Activated CD8-positive, alpha-beta memory T cell treated with anti-CD3 and anti-CD28 coated beads, Interleukin-2, amount 10 ng/mL, durations not matched to agents 7 days and 5 days (primary cell): ENCODE results near the gene SDK1. TPM values are rescaled to one million over a fixed set of nuclear protein-coding genes. Genes with fewer than 3 reads are reported as not detected.

ENCODE experiments used
- ATAC-seq: fragments of 150-1000 bp; cut with Tn5 transposase; one replicate; pipeline ENCODE4 v1.10.0; 2021; ENCODE audit warnings: moderate library complexity
- CTCF ChIA-PET: fragments of 350-600 bp; sonication (Branson Sonifier 250); formaldehyde crosslinking; loops from one replicate; lab custom pipeline; 2021; ENCODE audit warnings: antibody characterized with exemption; lab: Charles Lee
- DNase-seq: peaks from one replicate; pipeline ENCODE4 v3.0.0-alpha.2; 2020
- H3K27ac Mint-ChIP-seq: one replicate; pipeline ENCODE4 v1.8.0; 2021; ENCODE audit warnings: mild to moderate bottlenecking, mixed read lengths
- H3K27me3 Mint-ChIP-seq: one replicate; pipeline ENCODE4 v1.8.0; 2021; ENCODE audit warnings: mixed read lengths
- H3K36me3 Mint-ChIP-seq: one replicate; pipeline ENCODE4 v1.8.0; 2021; ENCODE audit warnings: mild to moderate bottlenecking, mixed read lengths
- H3K4me1 Mint-ChIP-seq: one replicate; pipeline ENCODE4 v1.8.0; 2021; ENCODE audit warnings: mixed read lengths
- H3K4me3 Mint-ChIP-seq: one replicate; pipeline ENCODE4 v1.8.0; 2021; ENCODE audit warnings: mild to moderate bottlenecking, moderate library complexity, mixed read lengths
- H3K9me3 Mint-ChIP-seq: one replicate; pipeline ENCODE4 v1.8.0; 2022; ENCODE audit warnings: low read depth, mixed read lengths
- total RNA-seq, 2 experiments: library from RNA; stranded (reverse); gene quantifications; one replicate each; pipeline ENCODE4 v1.2.3, GENCODE V29; 2021

Gene SDK1
- total RNA-seq, 2 experiments from 2014 or later = 0.05 to 0.06 TPM

GRCh38 chr7:3821488-3821887 is 520.4 kb downstream of the SDK1 start:
- Mint-ChIP-seq H3K4me1 (no peaks in the 10 kb centered on the region), H3K27ac (no peak overlapping the region), H3K36me3 (no peaks in the 10 kb centered on the region), H3K4me3 (no peak overlapping the region), H3K27me3 (no peaks in the 10 kb centered on the region), H3K9me3 (no peaks in the 10 kb centered on the region)
- ATAC-seq = no peak
- no peak for DNase-seq
- CTCF ChIA-PET = no interaction called here

GRCh38 chr7:3825491-3825890 is 524.4 kb downstream of the SDK1 start:
- no peak for ATAC-seq
- no peak overlapping the region for H3K4me3 Mint-ChIP-seq
- H3K4me1 Mint-ChIP-seq = no peaks in the 10 kb centered on the region
- no peak for DNase-seq
- H3K27me3 Mint-ChIP-seq = no peaks in the 10 kb centered on the region
- H3K27ac Mint-ChIP-seq = no peak overlapping the region
- H3K36me3 Mint-ChIP-seq = no peaks in the 10 kb centered on the region
- no peaks in the 10 kb centered on the region for H3K9me3 Mint-ChIP-seq
- CTCF ChIA-PET = no interaction called here

- H3K36me3 Mint-ChIP-seq = no peaks in the 10 kb centered on the region
- no peaks in the 10 kb centered on the region for H3K9me3 Mint-ChIP-seq
- H3K4me3 Mint-ChIP-seq = no peak overlapping the region
- no peaks in the 10 kb centered on the region for H3K4me1 Mint-ChIP-seq
- DNase-seq = no peak
- CTCF ChIA-PET = no interaction called here
- no peak for ATAC-seq
- H3K27me3 Mint-ChIP-seq = no peaks in the 10 kb centered on the region
- H3K27ac Mint-ChIP-seq = no peak overlapping the region
Measured at GRCh38 chr7:3832199-3832598, 531.1 kb downstream of the SDK1 start.

GRCh38 chr7:3835109-3835508 is 534.1 kb downstream of the SDK1 start:
- Mint-ChIP-seq H3K36me3 (no peaks in the 10 kb centered on the region), H3K9me3 (no peaks in the 10 kb centered on the region), H3K27ac (no peak overlapping the region), H3K27me3 (no peaks in the 10 kb centered on the region), H3K4me3 (no peak overlapping the region), H3K4me1 (no peaks in the 10 kb centered on the region)
- DNase-seq = no peak
- no peak for ATAC-seq
- CTCF ChIA-PET = no interaction called here

- no peaks in the 10 kb centered on the region for H3K9me3 Mint-ChIP-seq
- no peak overlapping the region for H3K4me3 Mint-ChIP-seq
- DNase-seq = no peak
- no peaks in the 10 kb centered on the region for H3K27me3 Mint-ChIP-seq
- ATAC-seq = no peak
- CTCF ChIA-PET = no interaction called here
- no peaks in the 10 kb centered on the region for H3K36me3 Mint-ChIP-seq
- no peak overlapping the region for H3K27ac Mint-ChIP-seq
- no peaks in the 10 kb centered on the region for H3K4me1 Mint-ChIP-seq
Measured at GRCh38 chr7:3836855-3837254, 535.8 kb downstream of the SDK1 start.

- DNase-seq = no peak
- CTCF ChIA-PET = no interaction called here
- no peak for ATAC-seq
- Mint-ChIP-seq H3K9me3 (no peaks in the 10 kb centered on the region), H3K4me3 (no peak overlapping the region), H3K27me3 (no peaks in the 10 kb centered on the region), H3K4me1 (no peaks in the 10 kb centered on the region), H3K36me3 (no peaks in the 10 kb centered on the region), H3K27ac (no peak overlapping the region)
Measured at GRCh38 chr7:3844540-3845151, 543.6 kb downstream of the SDK1 start.

- CTCF ChIA-PET = no interaction called here
- no peak overlapping the region for H3K4me3 Mint-ChIP-seq
- DNase-seq (no peak), ATAC-seq (no peak)
- peaks cover under 1% of the 10 kb centered on the region for H3K27me3 Mint-ChIP-seq
- H3K36me3 Mint-ChIP-seq = no peaks in the 10 kb centered on the region
- H3K4me1 Mint-ChIP-seq = no peaks in the 10 kb centered on the region
- no peaks in the 10 kb centered on the region for H3K9me3 Mint-ChIP-seq
- H3K27ac Mint-ChIP-seq = no peak overlapping the region
Measured at GRCh38 chr7:3846738-3847137, 545.7 kb downstream of the SDK1 start.

- no peaks in the 10 kb centered on the region for H3K36me3 Mint-ChIP-seq
- ATAC-seq (no peak), DNase-seq (no peak)
- H3K4me1 Mint-ChIP-seq = no peaks in the 10 kb centered on the region
- no peak overlapping the region for H3K4me3 Mint-ChIP-seq
- CTCF ChIA-PET = no interaction called here
- peaks cover 2% of the 10 kb centered on the region for H3K27me3 Mint-ChIP-seq
- H3K27ac Mint-ChIP-seq = no peak overlapping the region
- H3K9me3 Mint-ChIP-seq = no peaks in the 10 kb centered on the region
Measured at GRCh38 chr7:3847336-3847735, 546.3 kb downstream of the SDK1 start.

GRCh38 chr7:3859431-3859830 is 558.4 kb downstream of the SDK1 start:
- DNase-seq (no peak), ATAC-seq (no peak)
- Mint-ChIP-seq H3K36me3 (no peaks in the 10 kb centered on the region), H3K4me1 (no peaks in the 10 kb centered on the region), H3K9me3 (peaks cover 2% of the 10 kb centered on the region), H3K27ac (no peak overlapping the region), H3K27me3 (peaks cover 3% of the 10 kb centered on the region), H3K4me3 (no peak overlapping the region)
- CTCF ChIA-PET = no interaction called here

- ATAC-seq (no peak), DNase-seq (no peak)
- no peak overlapping the region for H3K27ac Mint-ChIP-seq
- no peaks in the 10 kb centered on the region for H3K36me3 Mint-ChIP-seq
- H3K27me3 Mint-ChIP-seq = no peaks in the 10 kb centered on the region
- no peaks in the 10 kb centered on the region for H3K4me1 Mint-ChIP-seq
- CTCF ChIA-PET = no interaction called here
- H3K9me3 Mint-ChIP-seq = peaks cover 5% of the 10 kb centered on the region
- H3K4me3 Mint-ChIP-seq = no peak overlapping the region
Measured at GRCh38 chr7:3860932-3861331, 559.9 kb downstream of the SDK1 start.

GRCh38 chr7:3861386-3861785 is 560.3 kb downstream of the SDK1 start:
- Mint-ChIP-seq H3K4me3 (no peak overlapping the region), H3K36me3 (no peaks in the 10 kb centered on the region), H3K27ac (no peak overlapping the region), H3K27me3 (no peaks in the 10 kb centered on the region), H3K9me3 (peaks cover 5% of the 10 kb centered on the region), H3K4me1 (no peaks in the 10 kb centered on the region)
- CTCF ChIA-PET = no interaction called here
- DNase-seq (no peak), ATAC-seq (no peak)

GRCh38 chr7:3861941-3862340 is 560.9 kb downstream of the SDK1 start:
- CTCF ChIA-PET = no interaction called here
- no peak for DNase-seq

GRCh38 chr7:3862774-3863173 is 561.7 kb downstream of the SDK1 start:
- Mint-ChIP-seq H3K9me3 (peaks cover 5% of the 10 kb centered on the region), H3K27me3 (no peaks in the 10 kb centered on the region), H3K4me3 (no peak overlapping the region), H3K36me3 (no peaks in the 10 kb centered on the region), H3K27ac (no peak overlapping the region), H3K4me1 (no peaks in the 10 kb centered on the region)
- DNase-seq = no peak
- no peak for ATAC-seq
- CTCF ChIA-PET = no interaction called here

More at GRCh38 chr7:3861941-3862340, 560.9 kb downstream of the SDK1 start:
- Mint-ChIP-seq H3K4me3 (no peak overlapping the region), H3K9me3 (peaks cover 5% of the 10 kb centered on the region), H3K27me3 (no peaks in the 10 kb centered on the region), H3K27ac (no peak overlapping the region), H3K36me3 (no peaks in the 10 kb centered on the region), H3K4me1 (no peaks in the 10 kb centered on the region)
- ATAC-seq = no peak

GRCh38 chr7:3866277-3866676 is 565.2 kb downstream of the SDK1 start:
- ATAC-seq = no peak
- Mint-ChIP-seq H3K4me1 (no peaks in the 10 kb centered on the region), H3K27ac (no peak overlapping the region), H3K9me3 (peaks cover 5% of the 10 kb centered on the region), H3K4me3 (no peak overlapping the region), H3K27me3 (peaks cover 3% of the 10 kb centered on the region), H3K36me3 (no peaks in the 10 kb centered on the region)
- DNase-seq = no peak
- CTCF ChIA-PET = no interaction called here

- no peak overlapping the region for H3K4me3 Mint-ChIP-seq
- no peak overlapping the region for H3K27ac Mint-ChIP-seq
- CTCF ChIA-PET = no interaction called here
- no peaks in the 10 kb centered on the region for H3K4me1 Mint-ChIP-seq
- H3K27me3 Mint-ChIP-seq = peaks cover 3% of the 10 kb centered on the region
- no peak for ATAC-seq
- no peak for DNase-seq
- peaks cover 5% of the 10 kb centered on the region for H3K9me3 Mint-ChIP-seq
- no peaks in the 10 kb centered on the region for H3K36me3 Mint-ChIP-seq
Measured at GRCh38 chr7:3867863-3868262, 566.8 kb downstream of the SDK1 start.
